Ishikawa (cell line): Measurements from ENCODE around the gene PALS1.

Experiments
- CEBPB ChIP-seq: IDR thresholded peaks from 2 replicates; pipeline ENCODE4 v1.6.1; 2012
- CREB1 ChIP-seq: IDR thresholded peaks from 2 replicates; pipeline ENCODE4 v1.6.1; 2012; ENCODE audit warnings: low read depth
- EGR1 ChIP-seq: IDR thresholded peaks from 2 replicates; pipeline ENCODE4 v1.6.1; 2012
- EP300 ChIP-seq: IDR thresholded peaks from 2 replicates; pipeline ENCODE4 v1.6.1; 2012; ENCODE audit warnings: borderline replicate concordance
- FOXM1 ChIP-seq: IDR thresholded peaks from 2 replicates; pipeline ENCODE4 v1.6.1; 2012; ENCODE audit warnings: low read depth, borderline replicate concordance
- NFIC ChIP-seq: IDR thresholded peaks from 2 replicates; pipeline ENCODE4 v1.6.1; 2012
- RAD21 ChIP-seq: IDR thresholded peaks from 2 replicates; pipeline ENCODE4 v1.6.1; 2012; ENCODE audit warnings: low read depth
- TAF1 ChIP-seq: IDR thresholded peaks from 2 replicates; pipeline ENCODE4 v1.6.1; 2012; ENCODE audit warnings: low read depth, mild to moderate bottlenecking
- TCF12 ChIP-seq: IDR thresholded peaks from 2 replicates; pipeline ENCODE4 v1.6.1; 2012; ENCODE audit warnings: low read depth
- TEAD4 ChIP-seq: IDR thresholded peaks from 2 replicates; pipeline ENCODE4 v1.6.1; 2012
- YY1 ChIP-seq: IDR thresholded peaks from 2 replicates; pipeline ENCODE4 v1.6.1; 2012; ENCODE audit warnings: low read depth
- ZBTB7A ChIP-seq: IDR thresholded peaks from 2 replicates; pipeline ENCODE4 v1.6.1; 2012; ENCODE audit warnings: low read depth
- TF ChIP-seq, protein P1 (sequence below): IDR thresholded peaks from 2 replicates; pipeline ENCODE4 v1.6.1; 2012; ENCODE audit warnings: low read depth, mild to moderate bottlenecking
- TF ChIP-seq, protein P2 (sequence below): IDR thresholded peaks from 2 replicates; pipeline ENCODE4 v1.6.1; 2012
- TF ChIP-seq, protein P3 (sequence below): IDR thresholded peaks from 2 replicates; pipeline ENCODE4 v1.6.1; 2012

The PALS1 gene

DNA sequence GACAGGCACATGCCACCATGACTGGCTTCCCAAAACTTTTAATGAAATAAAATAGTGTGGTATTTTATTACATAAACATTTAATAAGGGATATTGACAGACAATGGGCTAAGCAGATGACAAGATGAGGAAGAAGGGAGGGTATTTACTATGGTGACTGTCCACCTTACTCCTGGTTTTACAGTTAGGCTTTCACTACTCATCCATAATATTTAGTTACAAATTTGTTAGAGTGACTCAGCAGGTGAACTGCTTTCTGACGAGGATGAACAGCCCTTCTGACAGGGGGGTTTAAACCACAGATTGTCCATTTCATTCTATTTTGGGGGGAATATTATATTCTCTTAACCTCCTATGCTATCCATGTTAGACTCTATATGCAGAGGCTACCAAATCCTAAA, 3.6 kb upstream of the PALS1 start:
- TF ChIP-seq CREB1 (no peak), NFIC (no peak), EGR1 (no peak), TAF1 (no peak), RAD21 (no peak), EP300 (no peak), TCF12 (no peak), ZBTB7A (no peak), CEBPB (no peak), FOXM1 (no peak), TEAD4 (no peak)
- TF ChIP-seq, protein P1, sequence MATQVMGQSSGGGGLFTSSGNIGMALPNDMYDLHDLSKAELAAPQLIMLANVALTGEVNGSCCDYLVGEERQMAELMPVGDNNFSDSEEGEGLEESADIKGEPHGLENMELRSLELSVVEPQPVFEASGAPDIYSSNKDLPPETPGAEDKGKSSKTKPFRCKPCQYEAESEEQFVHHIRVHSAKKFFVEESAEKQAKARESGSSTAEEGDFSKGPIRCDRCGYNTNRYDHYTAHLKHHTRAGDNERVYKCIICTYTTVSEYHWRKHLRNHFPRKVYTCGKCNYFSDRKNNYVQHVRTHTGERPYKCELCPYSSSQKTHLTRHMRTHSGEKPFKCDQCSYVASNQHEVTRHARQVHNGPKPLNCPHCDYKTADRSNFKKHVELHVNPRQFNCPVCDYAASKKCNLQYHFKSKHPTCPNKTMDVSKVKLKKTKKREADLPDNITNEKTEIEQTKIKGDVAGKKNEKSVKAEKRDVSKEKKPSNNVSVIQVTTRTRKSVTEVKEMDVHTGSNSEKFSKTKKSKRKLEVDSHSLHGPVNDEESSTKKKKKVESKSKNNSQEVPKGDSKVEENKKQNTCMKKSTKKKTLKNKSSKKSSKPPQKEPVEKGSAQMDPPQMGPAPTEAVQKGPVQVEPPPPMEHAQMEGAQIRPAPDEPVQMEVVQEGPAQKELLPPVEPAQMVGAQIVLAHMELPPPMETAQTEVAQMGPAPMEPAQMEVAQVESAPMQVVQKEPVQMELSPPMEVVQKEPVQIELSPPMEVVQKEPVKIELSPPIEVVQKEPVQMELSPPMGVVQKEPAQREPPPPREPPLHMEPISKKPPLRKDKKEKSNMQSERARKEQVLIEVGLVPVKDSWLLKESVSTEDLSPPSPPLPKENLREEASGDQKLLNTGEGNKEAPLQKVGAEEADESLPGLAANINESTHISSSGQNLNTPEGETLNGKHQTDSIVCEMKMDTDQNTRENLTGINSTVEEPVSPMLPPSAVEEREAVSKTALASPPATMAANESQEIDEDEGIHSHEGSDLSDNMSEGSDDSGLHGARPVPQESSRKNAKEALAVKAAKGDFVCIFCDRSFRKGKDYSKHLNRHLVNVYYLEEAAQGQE, result no peak
- TF ChIP-seq, protein P2, sequence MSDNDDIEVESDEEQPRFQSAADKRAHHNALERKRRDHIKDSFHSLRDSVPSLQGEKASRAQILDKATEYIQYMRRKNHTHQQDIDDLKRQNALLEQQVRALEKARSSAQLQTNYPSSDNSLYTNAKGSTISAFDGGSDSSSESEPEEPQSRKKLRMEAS, result no peak
- TF ChIP-seq, protein P3, sequence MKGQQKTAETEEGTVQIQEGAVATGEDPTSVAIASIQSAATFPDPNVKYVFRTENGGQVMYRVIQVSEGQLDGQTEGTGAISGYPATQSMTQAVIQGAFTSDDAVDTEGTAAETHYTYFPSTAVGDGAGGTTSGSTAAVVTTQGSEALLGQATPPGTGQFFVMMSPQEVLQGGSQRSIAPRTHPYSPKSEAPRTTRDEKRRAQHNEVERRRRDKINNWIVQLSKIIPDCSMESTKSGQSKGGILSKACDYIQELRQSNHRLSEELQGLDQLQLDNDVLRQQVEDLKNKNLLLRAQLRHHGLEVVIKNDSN, result no peak

DNA sequence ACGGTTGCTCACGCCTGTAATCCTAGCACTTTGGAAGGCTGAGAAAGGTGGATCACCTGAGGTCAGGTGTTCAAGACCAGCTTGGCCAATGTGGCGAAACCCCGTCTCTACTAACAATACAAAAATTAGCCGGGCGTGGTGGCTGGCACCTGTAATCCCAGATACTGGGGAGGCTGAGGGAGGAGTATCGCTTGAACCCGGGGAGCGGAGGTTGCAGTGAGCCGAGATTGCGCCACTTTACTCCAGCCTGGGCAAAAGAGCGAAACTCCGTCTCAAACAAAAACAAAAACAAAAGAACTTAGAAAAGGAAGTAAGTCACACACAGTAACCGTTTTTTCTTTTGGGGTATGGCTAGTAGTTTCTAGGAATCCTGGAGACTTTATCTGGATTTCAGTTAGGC, 1.7 kb upstream of the PALS1 start:
- TF ChIP-seq ZBTB7A (no peak), FOXM1 (no peak), RAD21 (no peak), YY1 (no peak), EP300 (no peak), CREB1 (no peak)
- TF ChIP-seq, protein P1, result no peak
- TF ChIP-seq, protein P2, result no peak
- TF ChIP-seq, protein P3, result no peak

DNA sequence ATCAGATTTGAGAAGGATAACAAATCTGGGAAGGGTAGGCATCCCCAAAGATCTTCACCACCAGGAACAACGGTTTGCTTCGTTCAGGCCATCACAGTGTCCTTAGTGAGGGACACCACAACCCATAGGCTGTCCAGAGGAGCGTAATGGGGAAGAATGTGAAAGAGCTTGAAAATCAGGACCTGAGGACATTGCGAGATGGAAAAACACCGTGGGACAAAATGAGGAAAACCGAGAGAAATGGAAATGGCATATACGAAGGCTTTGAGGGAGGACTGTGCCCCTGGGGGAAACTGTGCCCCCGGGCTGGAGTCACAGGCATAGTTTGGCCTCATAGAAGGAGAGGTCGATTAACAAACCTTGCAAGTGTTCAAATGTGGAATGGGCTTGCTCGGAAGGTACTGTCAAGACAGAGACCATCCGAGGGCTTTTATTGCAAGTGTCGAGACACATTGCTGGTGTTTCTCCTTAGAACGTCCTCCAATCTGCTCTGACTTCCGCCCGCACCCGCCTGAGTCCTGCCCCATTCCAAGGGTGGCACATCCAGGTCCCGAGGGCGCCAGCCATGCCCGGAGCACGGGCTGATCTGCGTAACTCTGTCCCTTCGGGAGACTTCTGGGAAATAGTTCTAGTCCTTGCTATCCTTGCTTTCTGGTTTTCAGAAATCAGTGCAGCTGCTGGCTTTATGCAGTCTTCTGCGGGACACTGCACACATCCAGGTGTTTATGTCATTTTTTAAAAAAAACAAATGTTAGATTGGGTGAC, 885 bp upstream of the PALS1 start:
- TF ChIP-seq CEBPB (no peak), TAF1 (peak; percentile 47), YY1 (0 out of 2 replicates have a peak, but pooled peaks have one; percentile 48)
- TF ChIP-seq, protein P2, result peak; percentile 73

DNA sequence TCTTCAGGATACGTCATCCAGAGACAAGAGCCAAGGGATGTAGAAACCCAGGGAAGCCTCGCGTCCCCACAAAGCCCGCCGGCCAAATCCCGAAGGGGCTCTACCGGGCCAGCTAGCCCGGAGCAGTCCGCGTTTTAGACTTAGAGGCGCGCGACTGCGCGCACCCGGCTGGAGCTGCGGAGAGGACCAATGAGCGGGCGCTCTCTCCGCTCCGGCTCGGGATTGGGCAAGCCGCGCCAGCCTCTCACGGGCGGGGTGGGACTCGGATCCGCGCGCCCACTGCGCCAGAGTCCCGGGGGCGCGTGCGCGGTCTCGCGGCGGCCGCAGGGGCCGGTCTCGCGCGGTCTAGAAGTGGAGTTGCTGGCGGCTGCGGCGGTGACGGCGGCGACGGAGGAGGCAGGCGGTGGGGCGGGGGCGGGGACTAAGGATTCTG, 241 bp upstream of the PALS1 start:
- TF ChIP-seq, protein P3, result no peak
- peak; percentile 77 for TF ChIP-seq TAF1

DNA sequence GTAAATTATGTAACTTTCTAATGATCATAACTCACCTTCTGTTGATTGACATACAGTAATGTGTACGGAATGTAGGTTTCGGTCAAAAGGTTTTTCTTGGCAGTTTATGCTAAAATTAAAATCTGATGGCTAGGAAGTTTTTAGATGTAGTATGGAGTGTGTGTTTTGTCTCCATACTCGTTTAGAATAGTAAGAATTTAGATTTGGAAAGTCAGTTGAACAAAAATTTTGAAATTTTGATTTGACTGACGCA, 859 bp downstream of the PALS1 start:
- TF ChIP-seq TEAD4 (peak; percentile 29; the same call in 1 of the 2 replicates), CEBPB (no peak)
- TF ChIP-seq, protein P3, result no peak

DNA sequence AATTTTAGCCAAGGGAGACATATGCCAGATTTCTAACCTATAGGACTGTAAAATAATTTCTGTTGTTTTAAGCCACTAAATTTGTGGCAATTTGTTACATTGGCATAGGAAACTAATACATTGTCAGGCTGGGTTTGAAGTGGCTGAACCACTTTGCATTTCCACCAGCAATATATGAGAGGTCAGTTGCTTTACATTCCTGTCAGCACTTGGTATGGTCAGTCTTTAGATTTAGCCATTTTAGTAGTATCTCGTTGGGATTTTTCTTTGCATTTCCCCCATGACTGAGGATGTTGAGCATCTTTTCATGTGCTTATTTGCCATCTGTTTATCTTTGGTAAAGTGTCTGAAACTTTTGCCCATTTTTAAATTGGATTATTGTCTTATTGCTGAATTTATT, 3.9 kb downstream of the PALS1 start:
- TF ChIP-seq CEBPB (no peak), TAF1 (no peak), FOXM1 (no peak), TCF12 (no peak), CREB1 (no peak), NFIC (no peak), YY1 (no peak), EP300 (no peak), ZBTB7A (no peak)
- TF ChIP-seq, protein P1, result no peak
- TF ChIP-seq, protein P3, result no peak
- TF ChIP-seq, protein P2, result no peak
